GM23248 (cell line): ENCODE measurements around the gene IKZF1.

Source experiments
- EZH2 ChIP-seq: fragments of 200-600 bp; sonication (generic); IDR thresholded peaks from 2 replicates; pipeline ENCODE4 v1.6.1; 2018; ENCODE audit warnings: antibody characterized with exemption, mild to moderate bottlenecking; ENCODE audit not compliant: insufficient read depth, poor library complexity, severe bottlenecking
- EZH2phosphoT487 ChIP-seq: fragments of 200-600 bp; sonication (generic); IDR thresholded peaks from 2 replicates; pipeline ENCODE4 v1.6.1; 2018; ENCODE audit warnings: antibody characterized with exemption, moderate library complexity, mild to moderate bottlenecking, low read depth; ENCODE audit not compliant: insufficient read depth

DNA sequence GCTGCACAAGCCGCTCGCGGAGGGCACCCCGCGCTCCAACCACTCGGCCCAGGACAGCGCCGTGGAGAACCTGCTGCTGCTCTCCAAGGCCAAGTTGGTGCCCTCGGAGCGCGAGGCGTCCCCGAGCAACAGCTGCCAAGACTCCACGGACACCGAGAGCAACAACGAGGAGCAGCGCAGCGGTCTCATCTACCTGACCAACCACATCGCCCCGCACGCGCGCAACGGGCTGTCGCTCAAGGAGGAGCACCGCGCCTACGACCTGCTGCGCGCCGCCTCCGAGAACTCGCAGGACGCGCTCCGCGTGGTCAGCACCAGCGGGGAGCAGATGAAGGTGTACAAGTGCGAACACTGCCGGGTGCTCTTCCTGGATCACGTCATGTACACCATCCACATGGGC, 95.6 kb downstream of the IKZF1 start:
- no peak for TF ChIP-seq EZH2
- no peak for TF ChIP-seq EZH2phosphoT487
